TTC549 (cell line): ENCODE data around the gene TSPAN10.

Experiments used
- FAIRE-seq: peaks from 2 replicates; lab custom pipeline; 2012; peaks lifted over from hg19 to GRCh38; lab: Jason Lieb, UNC

Gene TSPAN10

DNA sequence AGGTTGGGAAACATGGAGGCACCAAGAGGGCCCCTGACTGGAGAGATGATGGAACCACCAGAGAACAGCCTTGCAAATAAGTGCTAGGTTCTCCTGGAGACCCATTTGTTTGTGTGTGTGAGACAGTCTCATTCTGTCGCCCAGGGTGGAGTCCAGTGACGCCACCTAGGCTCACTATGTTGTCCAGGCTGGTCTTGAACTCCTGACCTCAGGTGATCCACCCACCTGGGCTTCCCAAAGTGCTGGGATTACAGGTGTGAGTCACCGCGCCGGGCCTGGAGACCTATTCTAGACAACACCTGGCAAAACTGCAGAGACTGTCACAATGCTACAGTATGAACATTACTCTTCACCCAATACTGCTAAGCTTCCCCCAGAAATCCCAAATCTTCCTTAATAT is 1.6 kb upstream of the TSPAN10 start:
- FAIRE-seq: no peak

DNA sequence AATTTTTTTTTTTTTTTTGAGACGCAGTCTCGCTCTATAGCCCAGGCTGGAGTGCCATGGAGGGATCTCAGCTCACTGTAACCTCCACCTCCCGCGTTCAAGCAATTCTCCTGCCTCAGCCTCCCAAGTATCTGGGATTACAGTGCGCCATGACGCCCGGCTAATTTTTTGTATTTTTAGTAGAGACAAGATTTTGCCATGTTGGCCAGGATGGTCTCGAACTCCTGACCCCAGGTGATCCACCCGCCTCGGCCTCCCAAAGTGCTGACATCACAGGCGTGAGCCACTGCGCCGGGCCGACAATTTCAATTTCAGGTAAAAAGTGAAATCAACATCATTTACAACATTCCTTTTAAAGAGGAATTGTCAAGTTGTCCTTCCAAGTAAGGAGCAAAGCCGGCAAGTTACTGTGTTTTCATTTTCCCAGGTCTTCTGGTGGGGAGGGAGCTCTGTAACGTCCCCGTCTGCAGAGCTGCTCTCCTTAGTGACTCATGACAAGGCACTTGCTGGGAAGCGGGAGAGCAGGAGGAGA is 957 bp upstream of the TSPAN10 start:
- FAIRE-seq: no peak

DNA sequence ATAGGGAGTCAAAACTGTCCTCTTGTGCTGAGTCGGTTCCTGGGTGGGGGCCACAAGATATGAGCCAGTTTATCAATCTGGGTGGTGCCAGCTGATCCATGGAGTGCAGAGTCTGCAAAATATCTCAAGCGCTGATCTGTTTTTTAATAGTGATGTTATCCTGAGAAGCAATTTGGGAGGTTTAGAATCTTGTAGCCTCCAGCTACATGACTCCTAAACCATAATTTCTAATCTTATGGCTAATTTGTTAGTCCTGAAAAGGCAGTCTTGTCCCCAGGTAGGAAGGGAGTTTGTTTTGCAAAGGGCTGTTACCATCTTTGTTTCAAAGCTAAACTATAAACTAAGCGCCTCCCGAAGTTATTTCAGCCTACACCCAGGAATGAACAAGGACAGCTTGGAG is 1.7 kb downstream of the TSPAN10 start:
- FAIRE-seq: no peak

DNA sequence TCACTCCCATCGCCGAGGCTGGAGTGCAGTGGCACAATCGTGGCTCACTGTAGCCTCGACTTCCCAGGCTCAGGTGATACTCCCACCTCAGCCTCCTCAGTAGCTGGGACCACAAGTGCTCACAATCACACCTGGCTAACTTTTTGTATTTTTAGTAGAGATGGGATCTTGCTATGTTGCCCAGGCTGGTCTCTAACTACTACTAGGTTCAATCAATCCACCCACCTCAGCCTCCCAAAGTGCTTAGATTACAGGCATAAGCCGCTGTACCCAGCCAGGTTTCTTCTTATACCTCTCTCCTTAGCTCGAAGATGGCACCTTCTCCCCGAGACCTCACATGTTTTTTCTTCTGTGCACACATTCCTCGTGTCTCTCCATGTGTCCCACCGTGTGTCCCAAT is 3.0 kb downstream of the TSPAN10 start:
- FAIRE-seq: no peak

DNA sequence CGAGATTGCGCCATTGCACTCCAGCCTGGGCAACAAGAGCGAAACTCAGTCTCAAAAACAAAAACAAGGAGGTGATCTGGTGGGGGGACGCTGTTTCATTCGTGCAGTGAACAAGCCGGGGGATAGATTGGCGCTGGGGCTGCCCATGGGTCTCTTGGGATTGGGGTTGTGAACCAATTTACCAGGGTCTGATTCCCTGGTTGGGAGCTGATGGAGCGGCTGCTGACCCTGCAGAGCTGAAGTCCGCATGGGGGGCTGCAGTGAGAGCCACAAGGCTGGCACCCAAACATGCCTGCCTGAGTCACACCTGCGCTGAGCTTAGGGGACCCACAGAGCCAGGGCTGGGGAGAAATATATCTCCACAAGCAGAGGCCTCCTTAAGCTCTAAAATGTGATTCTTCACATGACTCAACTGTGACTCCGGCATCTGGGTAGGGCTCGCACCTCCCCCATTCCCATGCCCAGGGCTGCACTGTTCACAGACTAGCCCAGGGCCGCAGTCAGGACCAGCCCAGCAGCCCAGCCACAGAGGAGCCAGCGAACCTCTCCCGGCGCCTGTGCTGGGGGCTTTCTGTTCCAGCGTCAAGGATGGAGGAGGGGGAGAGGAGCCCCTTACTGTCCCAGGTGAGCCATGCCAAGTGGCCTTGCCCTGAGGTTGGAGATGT is 5.0 kb downstream of the TSPAN10 start:
- FAIRE-seq: no peak

DNA sequence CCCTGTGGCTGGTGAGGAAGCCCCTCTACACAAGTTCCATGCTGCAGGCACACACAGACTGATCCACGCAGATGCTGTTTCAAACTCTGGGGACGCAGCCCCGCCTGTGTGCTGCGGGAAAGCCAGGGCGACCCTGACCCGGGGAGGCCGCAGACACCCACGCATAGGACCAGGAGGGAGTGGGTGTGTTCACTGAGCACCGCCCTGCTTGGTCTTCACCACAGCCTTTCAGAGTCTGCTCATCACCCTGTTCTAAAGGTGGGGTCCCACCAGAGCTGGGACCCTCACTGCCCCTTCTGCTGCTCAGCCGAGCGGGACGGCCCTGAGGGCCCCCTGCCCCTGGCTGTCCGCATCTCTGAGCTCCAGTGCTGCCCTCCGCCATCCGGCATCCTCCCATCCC is 7.5 kb downstream of the TSPAN10 start:
- FAIRE-seq: no peak

DNA sequence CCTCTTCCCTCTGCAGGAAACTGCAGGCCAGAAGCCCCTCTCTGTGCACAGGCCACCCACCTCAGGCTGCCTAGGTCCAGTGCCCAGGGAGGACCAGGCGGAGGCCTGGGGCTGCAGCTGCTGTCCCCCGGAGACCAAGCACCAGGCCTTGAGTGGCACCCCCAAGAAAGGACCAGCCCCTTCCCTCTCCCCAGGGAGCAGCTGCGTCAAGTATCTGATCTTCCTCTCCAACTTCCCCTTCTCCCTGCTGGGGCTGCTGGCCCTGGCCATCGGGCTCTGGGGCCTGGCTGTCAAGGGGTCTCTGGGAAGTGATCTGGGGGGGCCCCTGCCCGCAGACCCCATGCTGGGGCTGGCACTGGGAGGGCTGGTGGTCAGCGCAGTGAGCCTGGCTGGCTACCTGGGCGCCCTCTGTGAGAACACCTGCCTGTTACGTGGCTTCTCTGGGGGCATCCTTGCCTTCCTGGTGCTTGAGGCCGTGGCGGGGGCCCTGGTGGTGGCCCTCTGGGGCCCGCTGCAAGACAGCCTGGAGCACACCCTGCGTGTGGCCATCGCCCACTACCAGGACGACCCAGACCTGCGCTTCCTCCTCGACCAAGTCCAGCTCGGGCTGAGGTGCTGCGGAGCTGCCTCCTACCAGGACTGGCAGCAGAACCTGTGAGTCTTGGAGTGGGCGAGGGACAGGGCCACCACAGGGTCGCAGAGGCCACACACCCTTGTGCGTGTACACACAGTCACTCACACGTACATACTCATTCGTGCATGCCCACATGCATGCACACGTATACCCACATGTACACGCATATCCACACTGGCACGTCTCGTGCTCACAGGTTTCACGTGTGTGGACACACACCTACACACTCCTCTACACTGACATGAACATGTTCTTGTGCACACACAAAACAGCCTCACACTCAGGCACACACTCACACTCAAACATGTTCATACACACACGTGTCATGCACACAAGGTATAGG is 8.3 kb downstream of the TSPAN10 start:
- FAIRE-seq: no peak

DNA sequence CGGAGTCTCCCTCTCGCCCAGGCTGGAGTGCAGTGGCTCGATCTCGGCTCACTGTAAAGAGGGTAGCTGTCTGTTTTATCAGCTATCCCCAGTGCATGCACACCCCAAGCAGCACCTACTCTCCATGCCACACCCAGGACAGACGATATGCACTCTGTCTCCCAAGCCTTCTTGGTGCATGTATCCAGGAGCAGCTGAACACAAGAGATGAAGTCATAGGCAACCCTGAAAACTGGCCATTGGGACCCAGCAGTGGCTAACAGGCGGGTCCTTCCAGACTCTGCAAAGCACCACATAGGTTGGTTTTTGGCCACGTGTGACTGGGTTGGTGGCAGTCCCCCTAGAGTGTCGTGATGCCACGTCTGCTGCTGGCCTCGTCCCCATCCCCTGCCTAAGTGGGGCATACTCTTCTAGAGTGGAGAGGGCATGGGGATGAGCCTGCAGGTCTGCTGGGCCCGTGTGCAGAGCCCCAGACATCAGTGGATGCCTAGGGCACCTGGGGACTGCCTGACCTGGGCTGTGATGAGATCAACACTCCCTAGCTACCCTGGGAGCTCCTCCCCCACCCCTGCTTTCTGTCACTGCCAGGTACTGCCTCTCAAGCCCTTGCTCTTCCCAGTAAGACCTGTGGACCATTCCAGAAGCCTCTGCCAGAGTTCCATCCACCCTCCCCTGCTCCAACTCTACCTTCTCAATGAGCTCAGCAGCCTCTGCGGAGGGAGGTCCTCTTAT is 10.0 kb downstream of the TSPAN10 start:
- no peak for FAIRE-seq

DNA sequence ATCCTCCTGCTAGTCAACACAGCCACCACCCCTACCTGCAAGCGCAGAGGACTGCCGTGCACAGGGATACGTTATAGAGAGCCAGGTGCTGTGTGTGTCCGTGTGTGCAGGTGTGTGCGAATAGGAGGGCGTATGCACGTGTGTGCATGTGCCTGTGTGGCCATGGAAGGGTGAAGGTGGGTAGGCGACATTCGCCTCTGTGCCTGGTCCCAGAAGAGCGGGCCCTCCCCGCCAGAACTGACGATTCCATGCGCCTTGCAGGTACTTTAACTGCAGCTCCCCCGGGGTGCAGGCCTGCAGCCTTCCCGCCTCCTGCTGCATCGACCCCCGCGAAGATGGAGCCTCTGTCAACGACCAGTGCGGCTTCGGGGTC is 10.6 kb downstream of the TSPAN10 start:
- FAIRE-seq: no peak

DNA sequence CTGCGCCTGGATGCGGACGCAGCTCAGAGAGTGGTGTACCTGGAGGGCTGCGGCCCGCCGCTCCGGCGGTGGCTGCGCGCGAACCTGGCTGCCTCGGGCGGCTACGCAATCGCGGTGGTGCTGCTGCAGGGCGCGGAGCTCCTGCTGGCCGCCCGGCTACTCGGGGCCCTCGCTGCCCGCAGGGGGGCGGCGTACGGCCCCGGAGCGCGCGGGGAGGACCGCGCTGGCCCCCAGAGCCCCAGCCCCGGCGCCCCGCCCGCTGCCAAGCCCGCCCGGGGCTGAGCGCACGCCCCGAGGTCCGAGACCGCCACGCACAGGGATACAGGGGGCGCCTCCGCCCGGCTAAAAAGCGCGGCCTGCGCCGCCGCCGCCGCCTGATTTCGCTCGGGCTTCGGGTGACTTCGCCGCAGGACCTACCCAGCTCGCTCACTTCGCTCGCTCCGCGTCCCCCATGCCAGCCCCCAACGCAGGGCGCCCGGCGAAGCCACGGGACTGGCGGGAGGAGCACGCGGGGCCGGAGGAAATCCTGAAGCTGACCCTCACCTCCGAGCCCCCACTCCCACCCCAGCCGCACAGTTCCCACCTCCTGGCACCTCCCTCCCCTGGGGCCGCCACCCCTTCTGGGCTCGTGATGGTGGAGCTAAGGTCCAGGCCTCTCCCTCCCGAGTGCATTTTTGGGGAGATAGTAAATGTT is 11.2 kb downstream of the TSPAN10 start:
- FAIRE-seq: no peak

DNA sequence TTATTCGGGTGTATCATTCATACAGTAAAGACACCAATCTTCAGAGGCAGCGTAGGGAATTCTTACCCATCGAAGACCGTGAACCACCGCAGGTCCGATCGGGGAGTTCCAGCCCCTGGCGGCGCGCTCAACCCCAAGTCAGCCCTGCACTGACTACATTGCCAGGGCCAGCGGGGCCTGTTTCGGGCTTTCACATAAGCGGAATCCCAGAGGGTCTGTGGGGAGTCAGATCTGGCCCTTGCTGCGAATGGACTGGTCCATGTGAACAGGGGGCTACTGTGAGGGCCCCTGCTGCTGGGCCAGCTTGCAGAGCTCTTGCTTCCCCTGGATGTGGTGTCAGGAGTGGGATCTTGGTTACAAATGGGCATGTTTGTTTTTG is 11.7 kb downstream of the TSPAN10 start:
- no peak for FAIRE-seq

DNA sequence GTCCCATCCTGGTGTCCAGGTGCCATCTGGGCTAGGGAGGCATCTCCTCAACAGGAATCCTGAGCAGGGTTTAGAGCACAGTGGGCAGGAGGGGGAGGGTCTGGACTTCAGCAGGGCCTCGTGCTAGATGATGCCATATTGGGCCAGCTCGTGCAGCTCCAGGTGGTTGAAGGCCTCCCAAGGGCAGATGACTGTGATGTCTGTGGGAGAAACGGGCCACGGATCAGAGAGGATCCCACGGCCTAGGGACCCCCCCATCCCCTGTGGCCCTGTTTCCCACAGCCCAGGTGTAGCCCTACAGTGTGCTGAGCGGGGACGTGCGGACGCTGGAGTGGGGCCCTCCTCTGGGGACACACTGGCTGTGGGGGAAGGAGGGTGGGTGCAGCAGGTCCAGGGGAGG is 14.0 kb downstream of the TSPAN10 start:
- no peak for FAIRE-seq

DNA sequence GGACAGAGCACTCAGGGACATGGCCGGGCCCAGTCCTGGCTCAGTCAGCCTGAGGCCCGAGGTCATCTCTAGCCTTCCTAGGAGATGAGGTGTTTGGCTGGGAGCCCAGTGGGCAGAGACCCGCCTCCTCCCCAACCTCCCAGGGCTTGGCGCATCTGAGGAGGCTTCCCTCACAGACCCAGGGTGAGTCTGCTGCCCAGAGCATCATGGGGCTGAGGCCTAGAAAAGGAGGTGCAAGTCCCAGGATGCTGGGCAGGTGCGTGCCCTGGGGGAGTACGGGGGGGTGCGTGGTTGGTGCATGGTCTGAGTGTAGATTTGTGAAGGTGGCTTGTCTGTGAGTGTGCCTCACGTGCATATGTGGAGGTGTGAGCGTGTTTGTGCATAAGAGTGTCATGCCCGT is 14.7 kb downstream of the TSPAN10 start:
- FAIRE-seq: no peak

DNA sequence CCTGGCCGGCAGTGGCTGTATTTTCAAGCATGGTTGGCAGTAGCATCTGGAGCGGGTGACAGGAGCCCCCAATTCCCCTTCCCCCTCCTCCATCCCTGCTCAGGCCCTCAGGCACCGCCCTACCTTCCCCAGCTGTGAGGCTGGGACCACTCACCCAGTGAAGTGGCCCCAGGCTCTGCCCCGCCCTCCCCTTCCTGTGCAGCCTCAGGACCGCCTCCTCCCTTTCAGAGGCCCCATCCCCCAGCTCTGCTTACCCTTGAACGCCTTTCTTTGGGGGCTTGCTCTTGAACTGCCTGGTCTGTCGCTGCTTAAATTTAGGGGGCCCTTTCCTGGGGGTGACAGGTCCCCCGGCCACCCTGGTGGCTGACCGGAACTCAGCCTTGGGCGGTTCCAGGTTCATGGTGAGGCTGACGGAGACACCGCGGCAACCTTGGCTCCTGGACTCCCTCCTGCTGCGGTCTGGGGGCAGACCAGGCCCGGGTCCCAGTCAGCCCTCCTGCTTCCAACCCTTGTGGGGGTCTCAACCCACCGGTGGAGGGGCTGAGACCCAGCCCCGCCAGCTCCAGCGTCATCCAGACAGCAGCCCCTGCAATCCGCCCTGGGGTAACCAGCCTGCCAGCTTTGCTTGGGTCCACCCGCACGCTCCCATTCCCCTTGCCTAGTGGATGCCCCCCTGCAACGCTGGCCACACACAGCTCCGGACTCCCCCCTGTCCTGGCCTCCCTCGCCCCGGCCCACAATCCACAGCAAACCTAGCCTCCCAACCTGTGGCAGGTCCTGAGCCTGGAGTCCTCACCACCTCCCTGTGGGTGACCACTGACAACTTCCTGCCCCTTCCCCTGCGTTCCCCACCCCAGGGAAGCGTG is 16.1 kb downstream of the TSPAN10 start:
- no peak for FAIRE-seq

DNA sequence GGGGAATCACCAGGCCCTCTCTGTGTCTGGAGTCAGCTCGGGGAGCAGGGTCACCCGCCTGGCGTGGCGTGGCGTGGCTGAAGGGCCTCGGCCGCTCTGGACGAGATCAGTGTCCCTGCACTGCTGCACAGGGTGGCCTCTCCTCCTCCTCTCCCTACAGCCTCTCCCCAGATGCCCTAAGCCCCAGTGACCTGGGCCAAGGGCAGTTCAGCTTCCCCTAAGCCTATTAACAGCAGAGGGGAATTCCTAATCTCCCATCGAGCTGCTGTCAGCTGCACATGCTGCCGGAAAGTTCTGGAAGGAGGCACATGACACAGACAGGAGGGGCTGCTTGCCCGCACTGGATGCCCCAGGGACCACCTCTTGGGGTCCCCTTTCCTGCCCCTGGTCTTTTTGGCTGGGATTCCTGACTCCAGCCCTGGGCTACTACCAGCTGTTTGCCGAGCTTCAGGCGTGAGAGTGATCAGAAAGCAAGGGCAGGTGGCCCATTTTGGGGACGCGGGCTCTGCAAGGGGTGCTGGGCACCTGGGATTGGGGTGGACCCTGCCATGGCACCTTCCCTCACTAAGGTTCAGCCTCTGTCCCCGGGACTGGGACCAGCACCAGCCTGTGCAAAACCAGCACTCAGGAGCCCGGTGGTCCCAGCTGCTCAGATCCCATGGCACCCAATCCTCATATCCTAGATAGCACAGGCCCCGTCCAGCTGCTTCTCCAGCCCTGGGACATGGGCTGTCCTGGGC is 18.6 kb downstream of the TSPAN10 start:
- no peak for FAIRE-seq

DNA sequence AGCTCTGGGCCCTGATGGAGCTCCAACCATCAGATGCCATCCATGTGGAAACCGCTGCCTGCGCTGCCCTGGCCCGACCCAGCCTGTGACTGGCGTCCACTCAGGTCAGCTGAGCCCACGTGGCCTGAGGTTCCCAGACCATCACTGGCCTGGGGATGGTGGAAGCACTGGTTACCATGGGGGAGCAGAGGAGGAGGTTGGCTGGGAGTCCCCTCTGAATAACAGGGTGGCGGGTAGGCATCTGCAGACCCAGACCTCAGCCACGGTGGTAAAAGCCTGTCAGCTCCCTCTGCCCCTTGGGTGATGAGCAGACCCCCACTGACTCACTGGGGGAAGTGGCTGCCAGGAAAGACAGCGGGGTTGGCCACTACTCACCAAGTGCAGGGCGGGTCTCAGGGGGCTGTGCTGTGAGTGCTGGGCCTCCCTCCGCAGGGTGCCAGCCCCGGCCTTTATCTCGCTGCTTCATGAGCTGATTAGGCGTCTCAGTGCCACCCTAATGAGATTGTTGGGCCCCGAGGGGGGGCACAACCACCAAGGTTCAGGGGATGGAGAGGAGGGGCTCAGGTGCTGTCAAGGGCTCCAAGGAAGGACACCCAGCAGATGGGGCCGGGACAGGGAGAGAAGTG is 19.2 kb downstream of the TSPAN10 start, which contains the start of gene PDE6G:
Gene PDE6G, minus strand, starts transcription at position 425 of the 626 bp plus-strand sequence. CDS start 3,237 bp downstream, outside the sequence.
- no peak for FAIRE-seq

DNA sequence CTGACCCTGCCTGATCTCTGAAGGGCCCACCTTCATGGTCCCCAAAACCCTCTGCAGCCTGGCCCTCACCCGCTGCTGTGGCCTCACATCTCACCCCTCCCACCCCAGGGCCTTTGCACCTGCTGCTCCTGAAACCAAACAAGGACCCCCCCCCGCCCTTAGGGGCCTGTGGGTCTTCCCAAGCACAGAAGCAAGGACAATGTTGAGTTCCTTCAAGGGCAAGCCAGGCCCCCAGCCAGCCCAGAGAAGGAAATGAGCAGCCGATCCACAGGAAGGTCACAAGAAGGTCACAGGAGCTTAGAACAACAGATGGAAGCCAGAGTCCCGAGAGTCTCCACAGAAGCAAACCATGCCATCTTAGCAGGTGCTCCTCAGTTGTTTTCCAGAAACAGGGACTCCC is 19.8 kb downstream of the TSPAN10 start:
- FAIRE-seq: no peak

DNA sequence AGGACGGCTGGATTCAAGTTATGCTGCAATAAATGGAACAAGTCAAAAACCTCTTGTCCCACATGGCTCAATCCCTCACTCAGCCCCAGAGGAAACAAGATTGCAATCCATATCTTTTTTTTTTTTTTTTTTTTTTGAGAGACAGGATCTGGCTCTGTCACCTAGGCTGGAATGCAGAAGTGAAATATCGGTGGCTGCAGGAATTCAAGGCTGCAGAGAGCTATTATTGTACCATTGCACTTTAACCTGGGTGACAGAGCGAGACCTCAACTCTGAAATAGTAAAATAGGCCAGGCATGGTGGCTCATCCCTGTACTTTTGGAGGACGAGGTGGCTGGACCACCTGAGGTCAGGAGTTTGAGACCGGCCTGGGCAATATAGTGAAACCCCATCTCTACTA is 22.0 kb downstream of the TSPAN10 start:
- no peak for FAIRE-seq

DNA sequence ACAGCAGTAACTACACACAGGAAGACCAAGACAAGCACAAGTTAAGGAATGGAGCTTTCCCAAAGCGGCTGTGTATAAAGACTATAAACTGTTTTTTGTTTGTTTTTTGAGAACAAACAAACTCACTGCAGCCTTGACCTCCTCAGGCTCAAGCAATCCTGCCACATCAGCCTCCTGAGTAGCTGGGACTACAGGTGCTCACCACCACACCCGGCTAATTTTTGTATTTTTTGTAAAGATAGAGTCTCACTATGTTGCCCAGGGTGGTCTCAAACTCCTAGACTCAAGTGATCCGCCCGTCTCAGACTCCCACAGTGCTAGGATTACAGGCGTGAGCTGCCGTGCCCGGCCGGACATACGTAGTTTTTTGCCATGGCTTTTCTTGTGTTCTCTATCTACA is 23.4 kb downstream of the TSPAN10 start:
- no peak for FAIRE-seq

DNA sequence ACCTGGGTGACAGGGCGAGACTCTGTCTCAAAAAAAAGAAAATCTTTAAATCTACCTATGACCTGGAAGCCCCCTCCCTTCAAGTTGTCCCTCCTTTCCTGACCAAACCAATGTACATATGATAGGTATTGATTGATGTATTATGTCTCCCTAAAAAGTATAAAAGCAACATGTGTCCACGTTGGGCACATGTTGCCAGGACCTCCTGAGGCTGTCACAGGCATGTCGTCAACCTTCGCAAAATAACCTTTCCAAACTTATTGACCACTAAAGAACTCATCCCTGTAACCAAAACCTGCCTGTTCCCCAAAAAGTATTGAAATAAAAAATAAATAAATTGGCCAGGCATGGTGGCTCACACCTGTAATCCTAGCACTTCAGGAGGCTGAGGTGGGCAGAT is 25.0 kb downstream of the TSPAN10 start:
- no peak for FAIRE-seq
